HFFc6 (cell line): ENCODE measurements around the gene DPM2. TPM values are rescaled to one million over a fixed set of nuclear protein-coding genes. Genes with fewer than 3 reads are reported as not detected.
A peak's percentile ranks its signal among the peaks of the same experiment; 100 is the strongest.

ENCODE experiments used
- DNase-seq: peaks from one replicate; pipeline ENCODE4 v3.0.0-alpha.2; 2018
- H3K27ac Mint-ChIP-seq: 2 replicates; pipeline ENCODE4 v1.8.0; 2020; ENCODE audit warnings: mild to moderate bottlenecking, mixed read lengths
- H3K27me3 Mint-ChIP-seq: 2 replicates; pipeline ENCODE4 v1.8.0; 2021; ENCODE audit warnings: mild to moderate bottlenecking, moderate library complexity, mixed read lengths; ENCODE audit not compliant: insufficient read depth
- H3K36me3 Mint-ChIP-seq: 2 replicates; pipeline ENCODE4 v1.8.0; 2021; ENCODE audit warnings: low read depth, mixed read lengths
- H3K4me1 Mint-ChIP-seq: 2 replicates; pipeline ENCODE4 v1.8.0; 2020; ENCODE audit warnings: low read depth, mixed read lengths
- H3K4me3 Mint-ChIP-seq: 2 replicates; pipeline ENCODE4 v1.8.0; 2020; ENCODE audit warnings: mild to moderate bottlenecking, moderate library complexity, mixed read lengths
- H3K9me3 Mint-ChIP-seq: 2 replicates; pipeline ENCODE4 v1.8.0; 2020; ENCODE audit warnings: mild to moderate bottlenecking, mixed read lengths
- total RNA-seq, 6 experiments: library from RNA; stranded (reverse); fragmentation: NEBNext Ultra II Directional; extraction: Animal tissue kit (Norgen Biotek cat#: 25700); gene quantifications; 2 replicates in 1 of 6; 3 replicates in 5 of 6; pipeline ENCODE4 v1.2.3, GENCODE V29; 2021
- TF ChIP-seq, protein P1 (sequence below): fragments of 200-600 bp; sonication (generic); IDR thresholded peaks from 2 replicates; pipeline ENCODE4 v1.5.0; 2021; ENCODE audit warnings: antibody characterized with exemption, mild to moderate bottlenecking

DPM2 gene
- total RNA-seq, 6 experiments from 2014 or later: 42.5 to 49.6 (median 47.1) TPM

- TF ChIP-seq, protein P1, sequence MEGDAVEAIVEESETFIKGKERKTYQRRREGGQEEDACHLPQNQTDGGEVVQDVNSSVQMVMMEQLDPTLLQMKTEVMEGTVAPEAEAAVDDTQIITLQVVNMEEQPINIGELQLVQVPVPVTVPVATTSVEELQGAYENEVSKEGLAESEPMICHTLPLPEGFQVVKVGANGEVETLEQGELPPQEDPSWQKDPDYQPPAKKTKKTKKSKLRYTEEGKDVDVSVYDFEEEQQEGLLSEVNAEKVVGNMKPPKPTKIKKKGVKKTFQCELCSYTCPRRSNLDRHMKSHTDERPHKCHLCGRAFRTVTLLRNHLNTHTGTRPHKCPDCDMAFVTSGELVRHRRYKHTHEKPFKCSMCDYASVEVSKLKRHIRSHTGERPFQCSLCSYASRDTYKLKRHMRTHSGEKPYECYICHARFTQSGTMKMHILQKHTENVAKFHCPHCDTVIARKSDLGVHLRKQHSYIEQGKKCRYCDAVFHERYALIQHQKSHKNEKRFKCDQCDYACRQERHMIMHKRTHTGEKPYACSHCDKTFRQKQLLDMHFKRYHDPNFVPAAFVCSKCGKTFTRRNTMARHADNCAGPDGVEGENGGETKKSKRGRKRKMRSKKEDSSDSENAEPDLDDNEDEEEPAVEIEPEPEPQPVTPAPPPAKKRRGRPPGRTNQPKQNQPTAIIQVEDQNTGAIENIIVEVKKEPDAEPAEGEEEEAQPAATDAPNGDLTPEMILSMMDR: no peak
- H3K4me3 Mint-ChIP-seq: no peak overlapping the region
- H3K27ac Mint-ChIP-seq: peak overlapping the region; percentile 74
- DNase-seq: no peak
- H3K36me3 Mint-ChIP-seq: peaks cover 5% of the 10 kb centered on the region; the same call in 1 of the 2 replicates
- H3K9me3 Mint-ChIP-seq: no peaks in the 10 kb centered on the region
- peaks cover 78% of the 10 kb centered on the region for H3K4me1 Mint-ChIP-seq
- H3K27me3 Mint-ChIP-seq: no peaks in the 10 kb centered on the region; the same call in 1 of the 2 replicates
These were observed 16.9 kb downstream of the DPM2 start for GRCh38 chr9:127920794-127921193.

GRCh38 chr9:127919253-127919815 lies 18.3 kb downstream of the DPM2 start:
- Mint-ChIP-seq H3K27me3 (no peaks in the 10 kb centered on the region; the same call in 1 of the 2 replicates), H3K4me3 (peak overlapping the region; percentile 51), H3K36me3 (no peaks in the 10 kb centered on the region), H3K9me3 (no peaks in the 10 kb centered on the region), H3K27ac (peak overlapping the region; percentile 94), H3K4me1 (peaks cover 78% of the 10 kb centered on the region)
- TF ChIP-seq, protein P1: no peak
- peak; percentile 99 for DNase-seq

- Mint-ChIP-seq H3K27ac (peak overlapping the region; percentile 94), H3K27me3 (no peaks in the 10 kb centered on the region), H3K4me3 (peak overlapping the region; percentile 51), H3K4me1 (peaks cover 70% of the 10 kb centered on the region), H3K36me3 (no peaks in the 10 kb centered on the region), H3K9me3 (no peaks in the 10 kb centered on the region)
- DNase-seq: no peak
- TF ChIP-seq, protein P1: peak; percentile 51
These were observed 19.2 kb downstream of the DPM2 start for GRCh38 chr9:127918183-127919107.

GRCh38 chr9:127917603-127918002 lies 20.1 kb downstream of the DPM2 start:
- no peaks in the 10 kb centered on the region for H3K36me3 Mint-ChIP-seq
- peak overlapping the region; percentile 77; the same call in 1 of the 2 replicates for H3K27ac Mint-ChIP-seq
- DNase-seq: no peak
- H3K4me3 Mint-ChIP-seq: no peak overlapping the region
- no peaks in the 10 kb centered on the region for H3K27me3 Mint-ChIP-seq
- TF ChIP-seq, protein P1: no peak
- H3K4me1 Mint-ChIP-seq: peaks cover 63% of the 10 kb centered on the region
- H3K9me3 Mint-ChIP-seq: no peaks in the 10 kb centered on the region

GRCh38 chr9:127916720-127917581 lies 20.7 kb downstream of the DPM2 start, which contains the start of gene ST6GALNAC4:
Gene ST6GALNAC4, minus strand, starts transcription at chr9:127917041. Its CDS starts 622 bp downstream, at chr9:127916419.
- DNase-seq: peak; percentile 82
- Mint-ChIP-seq H3K4me3 (peak within 1 kb of the TSS; percentile 90), H3K9me3 (no peaks in the 10 kb centered on the region), H3K27ac (peak within 1 kb of the TSS; percentile 77), H3K27me3 (no peaks in the 10 kb centered on the region), H3K4me1 (peaks cover 60% of the 10 kb centered on the region), H3K36me3 (no peaks in the 10 kb centered on the region)
- TF ChIP-seq, protein P1: no peak
